Fibroblast of the conjunctiva (primary cell): Measurements from ENCODE around the gene MRFAP1L1.

Experiments
- DNase-seq: peaks from one replicate; pipeline ENCODE4 v3.0.0-alpha.2; 2010; ENCODE audit warnings: low read depth

MRFAP1L1 gene

GRCh38 chr4:6660430-6660829, 49.2 kb downstream of the MRFAP1L1 start:
- DNase-seq, result no peak

- DNase-seq, result no peak
Observed at GRCh38 chr4:6659897-6660296, 49.8 kb downstream of the MRFAP1L1 start.

GRCh38 chr4:6658597-6659075, 51.0 kb downstream of the MRFAP1L1 start:
- no peak for DNase-seq

GRCh38 chr4:6658209-6658595, 51.5 kb downstream of the MRFAP1L1 start:
- DNase-seq, result no peak
